Ishikawa (cell line): ENCODE measurements around the gene WNT3A.

Experiments
- CEBPB ChIP-seq: IDR thresholded peaks from 2 replicates; pipeline ENCODE4 v1.6.1; 2012
- CREB1 ChIP-seq: IDR thresholded peaks from 2 replicates; pipeline ENCODE4 v1.6.1; 2012; ENCODE audit warnings: low read depth
- EGR1 ChIP-seq: IDR thresholded peaks from 2 replicates; pipeline ENCODE4 v1.6.1; 2012
- EP300 ChIP-seq: IDR thresholded peaks from 2 replicates; pipeline ENCODE4 v1.6.1; 2012; ENCODE audit warnings: borderline replicate concordance
- FOXM1 ChIP-seq: IDR thresholded peaks from 2 replicates; pipeline ENCODE4 v1.6.1; 2012; ENCODE audit warnings: low read depth, borderline replicate concordance
- NFIC ChIP-seq: IDR thresholded peaks from 2 replicates; pipeline ENCODE4 v1.6.1; 2012
- RAD21 ChIP-seq: IDR thresholded peaks from 2 replicates; pipeline ENCODE4 v1.6.1; 2012; ENCODE audit warnings: low read depth
- REST ChIP-seq: IDR thresholded peaks from 2 replicates; pipeline ENCODE4 v1.6.1; 2012; ENCODE audit warnings: low read depth, mild to moderate bottlenecking
- TAF1 ChIP-seq: IDR thresholded peaks from 2 replicates; pipeline ENCODE4 v1.6.1; 2012; ENCODE audit warnings: low read depth, mild to moderate bottlenecking
- TCF12 ChIP-seq: IDR thresholded peaks from 2 replicates; pipeline ENCODE4 v1.6.1; 2012; ENCODE audit warnings: low read depth
- TEAD4 ChIP-seq: IDR thresholded peaks from 2 replicates; pipeline ENCODE4 v1.6.1; 2012
- YY1 ChIP-seq: IDR thresholded peaks from 2 replicates; pipeline ENCODE4 v1.6.1; 2012; ENCODE audit warnings: low read depth
- ZBTB7A ChIP-seq: IDR thresholded peaks from 2 replicates; pipeline ENCODE4 v1.6.1; 2012; ENCODE audit warnings: low read depth
- TF ChIP-seq, protein P1 (sequence below): IDR thresholded peaks from 2 replicates; pipeline ENCODE4 v1.6.1; 2012
- TF ChIP-seq, protein P2 (sequence below): IDR thresholded peaks from 2 replicates; pipeline ENCODE4 v1.6.1; 2012

The WNT3A gene

GRCh38 chr1:228059634-228060457, 53.0 kb downstream of the WNT3A start:
- no peak for TF ChIP-seq CREB1
- TF ChIP-seq CEBPB, result no peak
- peak; percentile 95 for TF ChIP-seq EGR1
- TF ChIP-seq TEAD4, result peak; percentile 9; the same call in 1 of the 2 replicates

- TF ChIP-seq REST, result no peak
- TF ChIP-seq, protein P1, sequence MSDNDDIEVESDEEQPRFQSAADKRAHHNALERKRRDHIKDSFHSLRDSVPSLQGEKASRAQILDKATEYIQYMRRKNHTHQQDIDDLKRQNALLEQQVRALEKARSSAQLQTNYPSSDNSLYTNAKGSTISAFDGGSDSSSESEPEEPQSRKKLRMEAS, result peak; percentile 38; the same call in 1 of the 2 replicates
- TF ChIP-seq ZBTB7A, result peak; percentile 79
- TF ChIP-seq CEBPB, result no peak
- TF ChIP-seq EGR1, result no peak
- TF ChIP-seq FOXM1, result no peak
- TF ChIP-seq TEAD4, result no peak
- no peak for TF ChIP-seq EP300
These were observed 53.8 kb downstream of the WNT3A start for GRCh38 chr1:228060458-228061190.

DNA sequence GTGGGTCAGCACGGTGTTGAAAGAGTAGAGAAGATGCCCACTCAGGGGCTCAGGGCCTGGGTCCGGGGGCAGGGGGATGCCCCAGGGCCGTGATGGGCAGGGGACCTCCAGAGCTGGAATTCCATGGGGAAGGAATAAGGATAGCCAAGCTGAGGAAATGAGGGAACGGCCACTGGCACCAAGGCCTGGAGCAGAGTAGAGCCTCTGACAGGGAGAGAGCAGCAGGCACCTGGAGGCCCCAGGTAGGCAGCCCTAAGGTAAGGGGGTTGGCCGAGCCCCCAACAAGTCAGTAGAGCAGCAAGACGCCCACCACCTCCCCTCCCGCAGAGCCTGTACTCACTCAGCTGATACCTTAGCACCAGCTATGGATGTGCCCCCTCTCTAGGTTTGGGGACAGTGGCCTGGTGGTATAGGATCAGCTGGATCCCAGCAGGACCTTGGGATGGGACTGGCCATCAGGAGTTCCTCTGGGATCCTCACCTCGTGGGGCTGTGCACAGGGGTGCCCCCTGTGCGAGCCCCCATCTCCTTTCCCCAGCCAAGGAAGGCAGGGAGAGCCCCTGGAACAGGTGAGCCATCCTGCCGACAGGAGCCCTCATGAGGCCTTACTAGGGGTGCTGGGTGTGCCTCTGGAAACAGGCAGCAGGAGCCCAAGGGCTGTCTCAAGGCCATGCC, 54.8 kb downstream of the WNT3A start:
- TF ChIP-seq EGR1 (no peak), YY1 (no peak), ZBTB7A (no peak), TAF1 (no peak)

DNA sequence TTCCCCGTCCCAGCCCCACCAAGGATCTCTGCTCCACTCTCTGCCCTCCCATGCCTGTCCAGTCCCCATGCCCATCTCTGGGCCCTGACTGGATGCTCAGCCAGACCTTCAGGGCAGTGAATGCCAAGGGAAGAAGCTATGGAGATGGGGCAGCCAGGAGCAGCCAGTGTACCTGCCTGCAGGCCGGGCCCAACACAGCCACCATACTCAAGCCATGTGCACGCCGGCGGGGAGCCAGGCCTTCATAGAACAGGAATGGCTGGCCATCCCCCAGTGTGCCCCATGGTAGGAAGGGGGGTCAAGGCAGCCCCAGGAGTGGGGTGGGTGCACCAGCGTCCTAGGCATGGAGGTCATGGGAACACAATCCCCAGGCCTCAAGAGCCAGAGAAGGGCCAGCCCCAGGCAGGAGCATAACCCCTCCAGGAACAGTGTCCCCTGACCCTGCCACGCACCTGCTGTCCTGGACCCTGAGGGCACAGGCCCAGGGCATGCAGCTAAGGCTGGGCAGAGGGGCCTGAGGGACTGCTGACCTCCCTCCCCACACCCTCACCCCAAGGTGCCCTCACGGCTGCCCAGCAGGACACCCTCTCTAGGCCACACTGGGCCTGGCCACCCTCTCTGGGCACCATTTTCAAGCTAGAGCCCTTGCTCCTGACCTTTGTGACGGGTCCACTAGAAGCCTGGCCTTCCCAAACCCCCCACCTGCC, 55.4 kb downstream of the WNT3A start:
- TF ChIP-seq RAD21 (no peak), ZBTB7A (no peak), CEBPB (no peak), TAF1 (no peak), TEAD4 (no peak), NFIC (no peak), EP300 (no peak), REST (no peak), CREB1 (no peak), TCF12 (no peak), EGR1 (no peak), FOXM1 (no peak)
- TF ChIP-seq, protein P2, sequence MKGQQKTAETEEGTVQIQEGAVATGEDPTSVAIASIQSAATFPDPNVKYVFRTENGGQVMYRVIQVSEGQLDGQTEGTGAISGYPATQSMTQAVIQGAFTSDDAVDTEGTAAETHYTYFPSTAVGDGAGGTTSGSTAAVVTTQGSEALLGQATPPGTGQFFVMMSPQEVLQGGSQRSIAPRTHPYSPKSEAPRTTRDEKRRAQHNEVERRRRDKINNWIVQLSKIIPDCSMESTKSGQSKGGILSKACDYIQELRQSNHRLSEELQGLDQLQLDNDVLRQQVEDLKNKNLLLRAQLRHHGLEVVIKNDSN, result no peak
- TF ChIP-seq, protein P1, result no peak

DNA sequence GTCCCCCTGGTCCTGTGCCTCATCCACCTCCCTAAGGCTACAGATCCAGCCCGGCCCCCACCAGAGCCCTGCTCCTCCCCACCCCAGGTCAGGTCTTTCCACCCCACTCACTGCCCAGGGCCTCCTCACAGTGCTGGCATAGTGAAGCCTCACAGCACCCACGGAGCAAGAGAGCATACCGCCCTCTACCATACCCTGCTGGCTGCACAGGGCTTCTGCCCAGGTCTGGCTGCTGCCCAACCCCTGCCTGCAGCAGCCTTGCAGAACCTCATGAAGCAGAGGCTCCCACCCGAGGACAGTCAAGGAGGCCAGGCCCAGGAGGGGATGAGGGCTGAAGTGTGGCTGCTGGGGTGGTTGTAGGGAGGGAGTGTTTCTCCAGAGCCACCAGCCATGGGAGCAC, 56.0 kb downstream of the WNT3A start:
- TF ChIP-seq NFIC (no peak), RAD21 (0 out of 2 replicates have a peak, but pooled peaks have one; percentile 4), CEBPB (no peak)
